Tibial artery (tissue), 4 donors: ENCODE results near the gene SCN1B.
"Not testable (repeated sequence)": the region's sequence is repeated elsewhere in the genome, so short reads cannot be mapped to it uniquely, and the experiment has no call there.

ENCODE experiments used
- DNase-seq, 2 donors: peaks; one replicate each; pipeline ENCODE4 v3.0.0-alpha.2; 2019
- H3K27ac ChIP-seq, 2 donors: fragments of 200-600 bp; sonication (generic) in 1 of 2; 1 replicate in 1 of 2; 2 replicates in 1 of 2; pipeline ENCODE4 v1.5.1; 2018 to 2019; ENCODE audit warnings: mild to moderate bottlenecking in 1 of 2
- H3K27me3 ChIP-seq, 2 donors: fragments of 200-600 bp; sonication (generic) in 1 of 2; one replicate each; pipeline versions ENCODE4 v1.5.1 to v1.6.0; 2016 to 2019
- H3K36me3 ChIP-seq, 3 donors: fragments of 200-600 bp; sonication (generic) in 2 of 3; one replicate each; pipeline ENCODE4 v1.5.1; 2016 to 2019; ENCODE audit warnings: mild to moderate bottlenecking in 2 of 3
- H3K4me1 ChIP-seq, 4 donors: fragments of 200-600 bp; sonication (generic) in 2 of 4; 1 replicate in 3 of 4; 2 replicates in 1 of 4; pipeline ENCODE4 v1.5.1; 2016 to 2019
- H3K4me3 ChIP-seq, 2 donors: fragments of 200-600 bp; sonication (generic) in 1 of 2; 1 replicate in 1 of 2; 2 replicates in 1 of 2; pipeline ENCODE4 v1.5.1; 2018 to 2019; ENCODE audit warnings: mild to moderate bottlenecking in 2 of 2
- H3K9me3 ChIP-seq, 3 donors: fragments of 200-600 bp; sonication (generic) in 1 of 3; one replicate each; pipeline ENCODE4 v1.5.1; 2016 to 2019
- CTCF ChIP-seq, 2 experiments: fragments of 200-600 bp in 1 of 2; fragments of 450-650 bp in 1 of 2; IDR thresholded peaks; one replicate each; pipeline ENCODE4 v1.5.1; 2017 to 2019; ENCODE audit warnings: antibody characterized with exemption in 2 of 2, mild to moderate bottlenecking in 1 of 2, moderate library complexity in 1 of 2
- intact Hi-C: fragments of 100-400 bp; cut with DNase I; formaldehyde crosslinking; loops from one replicate; pipeline ENCODE4 v1.15.0; 2023; ENCODE audit warnings: low total_unique reads

SCN1B gene

GRCh38 chr19:35013820-35014754, 16.2 kb upstream of the SCN1B start:
- Histone ChIP-seq H3K27me3 (no peaks in the 10 kb centered on the region), H3K4me3 (no peak overlapping the region), H3K4me1 (peaks cover 0 to 5% (median 2%) of the 10 kb centered on the region in 4 donors), H3K9me3 (no peaks in the 10 kb centered on the region), H3K27ac (no peak overlapping the region), H3K36me3 (peaks cover 43 to 87% (median 75%) of the 10 kb centered on the region in 3 donors)
- intact Hi-C loops = no loop called here
- DNase-seq = no peak
- no peak for TF ChIP-seq CTCF (IDR thresholded peaks at IDR 0.05)

- H3K4me3 ChIP-seq, intact Hi-C loops, H3K27ac ChIP-seq, H3K4me1 ChIP-seq, H3K9me3 ChIP-seq, H3K27me3 ChIP-seq, DNase-seq: not testable (repeated sequence)
- H3K36me3 ChIP-seq = peaks cover 47 to 87% (median 75%) of the 10 kb centered on the region in 3 donors
Measured at GRCh38 chr19:35014774-35015173, 15.5 kb upstream of the SCN1B start.

GRCh38 chr19:35015270-35015953, 14.9 kb upstream of the SCN1B start:
- H3K9me3 ChIP-seq = no peaks in the 10 kb centered on the region
- peaks cover 47 to 87% (median 75%) of the 10 kb centered on the region in 3 donors for H3K36me3 ChIP-seq
- H3K27ac ChIP-seq = no peak overlapping the region

DNA sequence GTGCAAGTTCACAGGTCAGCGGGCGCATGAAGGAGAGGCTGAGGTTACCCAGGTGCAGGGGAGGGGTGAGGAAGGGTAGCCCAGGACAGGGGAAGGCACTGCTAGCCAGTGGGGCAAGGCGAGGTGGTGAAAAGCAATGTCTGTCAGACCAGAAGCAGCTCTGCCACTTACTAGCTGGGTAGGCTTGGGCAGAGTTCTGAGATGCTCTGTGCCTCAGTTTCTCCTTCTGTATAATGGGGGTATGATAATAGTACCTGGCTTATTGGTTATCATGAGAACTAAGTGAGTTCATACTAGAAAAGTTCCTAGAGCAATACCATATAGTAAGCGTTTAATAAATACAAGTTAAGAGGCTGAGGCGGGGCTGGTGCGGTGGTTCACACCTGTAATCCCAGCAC, 14.3 kb upstream of the SCN1B start:
- TF ChIP-seq CTCF (IDR thresholded peaks at IDR 0.05) = no peak
- H3K4me3 ChIP-seq = no peak overlapping the region
- no peak for DNase-seq
- H3K4me1 ChIP-seq = peaks cover 0 to 5% (median 2%) of the 10 kb centered on the region in 4 donors
- H3K27me3 ChIP-seq = no peaks in the 10 kb centered on the region
- no peak overlapping the region for H3K27ac ChIP-seq
- H3K9me3 ChIP-seq = no peaks in the 10 kb centered on the region
- intact Hi-C loops = no loop called here
- peaks cover 49 to 87% (median 76%) of the 10 kb centered on the region in 3 donors for H3K36me3 ChIP-seq

More at GRCh38 chr19:35015270-35015953, 14.9 kb upstream of the SCN1B start:
- no peaks in the 10 kb centered on the region for H3K27me3 ChIP-seq
- H3K4me1 ChIP-seq = peaks cover 0 to 5% (median 2%) of the 10 kb centered on the region in 4 donors
- intact Hi-C loops = no loop called here
- H3K4me3 ChIP-seq = no peak overlapping the region
- TF ChIP-seq CTCF (IDR thresholded peaks at IDR 0.05) = no peak
- DNase-seq = no peak

GRCh38 chr19:35017507-35017906, 12.8 kb upstream of the SCN1B start:
- Histone ChIP-seq H3K27me3 (no peaks in the 10 kb centered on the region), H3K27ac (no peak overlapping the region), H3K9me3 (no peaks in the 10 kb centered on the region), H3K4me3 (no peak overlapping the region), H3K36me3 (peaks cover 63 to 88% (median 78%) of the 10 kb centered on the region in 3 donors), H3K4me1 (peaks cover 0 to 5% (median 2%) of the 10 kb centered on the region in 4 donors)
- intact Hi-C loops = no loop called here
- DNase-seq = no peak
- no peak for TF ChIP-seq CTCF (IDR thresholded peaks at IDR 0.05)

DNA sequence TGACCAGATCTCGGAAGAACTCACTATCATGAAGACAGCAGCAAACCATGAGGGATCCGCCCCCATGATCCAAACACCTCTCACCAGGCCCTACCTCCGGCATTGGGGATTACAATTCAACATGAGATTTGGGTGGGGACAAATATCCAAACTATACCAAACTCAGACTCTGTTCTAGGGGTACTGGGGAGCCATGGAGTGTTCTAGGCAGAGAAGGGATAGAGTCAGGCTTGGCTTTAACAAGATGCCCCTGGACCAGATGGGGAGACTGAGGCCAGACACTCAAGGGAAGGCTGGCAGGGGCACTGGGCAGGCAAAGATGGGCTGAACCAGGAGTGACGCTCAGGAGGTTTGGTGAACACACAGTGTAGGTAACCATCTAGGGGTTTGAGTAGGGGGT, 11.9 kb upstream of the SCN1B start:
- Histone ChIP-seq H3K4me1 (no peaks in the 10 kb centered on the region), H3K27me3 (no peaks in the 10 kb centered on the region), H3K36me3 (peaks cover 72 to 97% (median 87%) of the 10 kb centered on the region in 3 donors), H3K9me3 (no peaks in the 10 kb centered on the region), H3K4me3 (no peak overlapping the region), H3K27ac (no peak overlapping the region)
- no peak for DNase-seq
- no peak for TF ChIP-seq CTCF (IDR thresholded peaks at IDR 0.05)
- intact Hi-C loops = no loop called here
